Measurements from ENCODE around the gene STIM2.

DNA sequence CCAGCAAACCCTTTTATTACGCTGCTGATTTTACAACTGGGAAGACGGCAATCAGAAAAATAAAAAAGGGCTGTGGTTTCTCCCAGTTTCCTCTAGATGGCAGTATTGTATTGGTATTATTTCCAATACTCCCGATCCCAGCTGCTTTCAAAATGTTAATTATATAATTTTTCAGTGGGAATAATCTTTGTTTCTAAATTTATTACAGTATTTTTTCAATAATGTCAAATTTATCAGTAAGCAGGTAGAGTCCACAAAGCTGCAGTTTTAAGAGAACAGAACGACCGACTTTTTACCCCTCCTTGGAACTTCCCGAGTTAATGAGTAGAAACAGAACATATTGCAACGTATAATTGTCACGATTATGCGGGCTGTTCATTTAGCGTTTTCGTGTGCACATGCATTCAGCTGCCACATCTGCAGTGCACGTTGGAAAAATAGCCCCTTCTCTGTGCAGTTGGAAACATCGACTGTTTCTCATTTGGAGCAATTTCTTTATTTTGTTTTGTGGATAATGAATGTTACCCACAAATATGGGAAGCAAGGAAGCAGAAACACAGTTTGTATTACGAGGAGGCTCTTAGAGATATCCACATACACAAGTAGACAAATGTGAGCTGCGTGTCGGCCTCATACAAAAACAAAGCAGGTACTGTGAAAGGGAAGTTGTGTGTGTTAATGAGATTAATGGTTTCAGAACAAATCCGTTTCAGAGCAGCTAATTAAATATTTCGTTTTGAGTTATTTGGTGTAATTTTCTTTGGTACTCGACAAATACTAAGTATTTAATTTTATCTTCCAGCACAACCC lies 188.0 kb downstream of the STIM2 start:
- TF ChIP-seq, protein P1, sequence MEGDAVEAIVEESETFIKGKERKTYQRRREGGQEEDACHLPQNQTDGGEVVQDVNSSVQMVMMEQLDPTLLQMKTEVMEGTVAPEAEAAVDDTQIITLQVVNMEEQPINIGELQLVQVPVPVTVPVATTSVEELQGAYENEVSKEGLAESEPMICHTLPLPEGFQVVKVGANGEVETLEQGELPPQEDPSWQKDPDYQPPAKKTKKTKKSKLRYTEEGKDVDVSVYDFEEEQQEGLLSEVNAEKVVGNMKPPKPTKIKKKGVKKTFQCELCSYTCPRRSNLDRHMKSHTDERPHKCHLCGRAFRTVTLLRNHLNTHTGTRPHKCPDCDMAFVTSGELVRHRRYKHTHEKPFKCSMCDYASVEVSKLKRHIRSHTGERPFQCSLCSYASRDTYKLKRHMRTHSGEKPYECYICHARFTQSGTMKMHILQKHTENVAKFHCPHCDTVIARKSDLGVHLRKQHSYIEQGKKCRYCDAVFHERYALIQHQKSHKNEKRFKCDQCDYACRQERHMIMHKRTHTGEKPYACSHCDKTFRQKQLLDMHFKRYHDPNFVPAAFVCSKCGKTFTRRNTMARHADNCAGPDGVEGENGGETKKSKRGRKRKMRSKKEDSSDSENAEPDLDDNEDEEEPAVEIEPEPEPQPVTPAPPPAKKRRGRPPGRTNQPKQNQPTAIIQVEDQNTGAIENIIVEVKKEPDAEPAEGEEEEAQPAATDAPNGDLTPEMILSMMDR (IDR thresholded peaks at IDR 0.05) = peak; percentile 93
- TF ChIP-seq EZH2 (IDR thresholded peaks at IDR 0.05; ENCODE audit: borderline replicate concordance, insufficient read depth, low read depth, low read length, poor library complexity, severe bottlenecking) = no peak

All from B cell (primary cell).